Bone marrow (tissue), 2 donors: Measurements from ENCODE around the gene WNT3.

Experiments used
- DNase-seq, 2 donors: peaks; one replicate each; lab custom pipeline; 2025; lab: John Stamatoyannopoulos, UW

The WNT3 gene

GRCh38 chr17:46730679-46731078 is 87.8 kb downstream of the WNT3 start:
- DNase-seq, result no peak

- no peak for DNase-seq
Observed at GRCh38 chr17:46730026-46730425, 88.5 kb downstream of the WNT3 start.

- no peak for DNase-seq
Observed at GRCh38 chr17:46727572-46728348, 90.7 kb downstream of the WNT3 start.

- DNase-seq, result no peak
Observed at GRCh38 chr17:46726206-46726605, 92.3 kb downstream of the WNT3 start.

GRCh38 chr17:46722662-46723285 is 95.7 kb downstream of the WNT3 start:
- DNase-seq, result no peak

GRCh38 chr17:46720408-46720807 is 98.1 kb downstream of the WNT3 start:
- no peak for DNase-seq

- no peak for DNase-seq
Observed at GRCh38 chr17:46719891-46720290, 98.6 kb downstream of the WNT3 start.

GRCh38 chr17:46717999-46718398 is 100.5 kb downstream of the WNT3 start:
- DNase-seq, result no peak
